ENCODE measurements around the gene OR2H2. TPM values are rescaled to one million over a fixed set of nuclear protein-coding genes. Genes with fewer than 3 reads are reported as not detected.

OR2H2 gene
- total RNA-seq, 2 experiments from 2014 or later = not detected

DNA sequence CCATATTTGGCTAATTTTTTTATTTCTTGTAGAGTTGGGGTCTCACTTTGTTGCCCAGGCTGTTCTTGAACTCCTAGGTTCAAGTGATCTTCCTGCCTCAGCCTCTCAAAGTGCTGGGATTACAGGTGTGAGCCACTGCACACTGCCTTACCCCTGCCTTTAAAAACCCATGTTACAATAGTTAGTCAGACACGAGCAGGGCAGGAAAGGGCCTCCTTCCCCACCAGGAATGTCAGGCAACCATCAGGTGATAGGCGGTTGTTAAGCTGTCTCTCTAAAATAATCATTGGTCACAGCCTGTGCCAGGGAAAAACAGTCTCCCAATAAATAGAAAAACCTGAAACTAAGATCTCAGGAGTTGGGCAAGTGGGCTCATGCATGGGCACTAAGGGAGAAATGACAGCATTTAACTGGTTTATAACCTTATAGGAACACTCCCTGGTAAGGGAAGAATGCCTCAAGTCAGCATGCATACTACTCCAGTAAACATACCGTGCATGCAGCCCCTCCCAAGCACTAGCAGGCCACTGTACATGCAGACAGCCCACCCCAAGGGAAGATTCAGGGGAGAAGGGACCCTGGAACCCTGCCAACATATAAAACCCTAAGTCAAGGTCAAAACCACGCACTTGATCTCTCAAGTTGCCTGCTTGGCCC is 8.4 kb downstream of the OR2H2 start:
- Histone ChIP-seq H3K4me2 (ENCODE audit: low read length) (no peak overlapping the region), H3K27ac (ENCODE audit: low read depth, low read length, poor library complexity, severe bottlenecking) (no peak overlapping the region), H3K36me3 (ENCODE audit: insufficient read depth, low read length) (no peaks in the 10 kb centered on the region), H4K20me1 (ENCODE audit: insufficient read depth, low read length) (no peaks in the 10 kb centered on the region), H3K4me1 (ENCODE audit: insufficient read depth, low read length, poor library complexity, severe bottlenecking) (peaks cover 12% of the 10 kb centered on the region), H3K9me2 (ENCODE audit: insufficient read depth, low read length) (no peaks in the 10 kb centered on the region), H3K9me3 (ENCODE audit: low read length) (no peaks in the 10 kb centered on the region), H3K79me2 (ENCODE audit: insufficient read depth, low read depth, low read length) (no peaks in the 10 kb centered on the region), H3K4me3 (ENCODE audit: low read depth, low read length, poor library complexity, severe bottlenecking) (no peak overlapping the region), H2AFZ (ENCODE audit: low read length) (no peak overlapping the region)
- intact Hi-C loops (cut with micrococcal nuclease; ENCODE audit: unreplicated experiment) = loop anchor here (10.0 kb wide), 1 partner anchor 909 kb away; no protein-coding TSS in a partner anchor
- ChIA-PET POLR2A (interaction anchor here (0.6 kb wide), 1 partner anchor 695 kb away, joined by 4 read pairs; no protein-coding TSS in a partner anchor), CTCF (ENCODE audit: unreplicated experiment) (no interaction called here)
- no peak for TF ChIP-seq EZH2phosphoT487 (IDR thresholded peaks at IDR 0.05; ENCODE audit: borderline replicate concordance, low read depth, low read length)
- TF ChIP-seq, protein P1, sequence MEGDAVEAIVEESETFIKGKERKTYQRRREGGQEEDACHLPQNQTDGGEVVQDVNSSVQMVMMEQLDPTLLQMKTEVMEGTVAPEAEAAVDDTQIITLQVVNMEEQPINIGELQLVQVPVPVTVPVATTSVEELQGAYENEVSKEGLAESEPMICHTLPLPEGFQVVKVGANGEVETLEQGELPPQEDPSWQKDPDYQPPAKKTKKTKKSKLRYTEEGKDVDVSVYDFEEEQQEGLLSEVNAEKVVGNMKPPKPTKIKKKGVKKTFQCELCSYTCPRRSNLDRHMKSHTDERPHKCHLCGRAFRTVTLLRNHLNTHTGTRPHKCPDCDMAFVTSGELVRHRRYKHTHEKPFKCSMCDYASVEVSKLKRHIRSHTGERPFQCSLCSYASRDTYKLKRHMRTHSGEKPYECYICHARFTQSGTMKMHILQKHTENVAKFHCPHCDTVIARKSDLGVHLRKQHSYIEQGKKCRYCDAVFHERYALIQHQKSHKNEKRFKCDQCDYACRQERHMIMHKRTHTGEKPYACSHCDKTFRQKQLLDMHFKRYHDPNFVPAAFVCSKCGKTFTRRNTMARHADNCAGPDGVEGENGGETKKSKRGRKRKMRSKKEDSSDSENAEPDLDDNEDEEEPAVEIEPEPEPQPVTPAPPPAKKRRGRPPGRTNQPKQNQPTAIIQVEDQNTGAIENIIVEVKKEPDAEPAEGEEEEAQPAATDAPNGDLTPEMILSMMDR (conservative IDR thresholded peaks at IDR 0.05; ENCODE audit: low read length) = no peak
- no peak for DNase-seq (ENCODE audit: low spot score)
- BruUV-seq (replicated peaks) = no TSS peak

DNA sequence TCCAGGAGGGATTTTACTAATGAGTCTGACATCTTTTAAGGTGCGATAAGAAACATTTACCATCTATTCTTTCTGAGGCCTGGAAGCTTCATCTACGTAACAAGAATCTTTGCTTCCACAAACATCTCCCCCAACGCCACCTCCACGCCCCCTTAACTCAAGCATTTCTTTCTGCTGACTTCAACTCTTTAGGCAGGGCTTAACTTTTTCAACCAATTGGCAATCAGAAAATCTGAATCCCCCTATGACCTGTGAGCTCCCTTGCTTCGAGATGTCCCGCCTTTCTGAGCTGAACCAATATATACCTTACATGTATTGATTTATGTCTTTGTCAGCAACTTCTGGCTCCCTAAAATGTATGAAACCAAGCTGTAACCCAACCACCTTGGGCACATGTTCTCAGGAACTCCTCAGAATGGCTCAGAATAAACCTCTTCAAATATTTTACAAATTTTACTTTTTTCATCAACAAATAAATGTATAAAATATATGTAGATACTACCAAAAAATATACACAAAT is 11.5 kb downstream of the OR2H2 start:
- intact Hi-C loops (cut with micrococcal nuclease; ENCODE audit: unreplicated experiment) = loop anchor here (10.0 kb wide), 1 partner anchor 912 kb away; no protein-coding TSS in a partner anchor

More for the DNA sequence above, 11.5 kb downstream of the OR2H2 start:
- H2AFZ ChIP-seq (ENCODE audit: low read length) = no peak overlapping the region
- H3K4me2 ChIP-seq (ENCODE audit: low read length) = no peak overlapping the region
- H3K4me3 ChIP-seq (ENCODE audit: low read depth, low read length, poor library complexity, severe bottlenecking) = no peak overlapping the region
- ChIA-PET POLR2A (no interaction called here), CTCF (ENCODE audit: unreplicated experiment) (no interaction called here)
- no peaks in the 10 kb centered on the region for H3K4me1 ChIP-seq (ENCODE audit: insufficient read depth, low read length, poor library complexity, severe bottlenecking)
- H3K79me2 ChIP-seq (ENCODE audit: insufficient read depth, low read depth, low read length) = no peaks in the 10 kb centered on the region
- H3K9me2 ChIP-seq (ENCODE audit: insufficient read depth, low read length) = no peaks in the 10 kb centered on the region
- no peak for TF ChIP-seq EZH2phosphoT487 (IDR thresholded peaks at IDR 0.05; ENCODE audit: borderline replicate concordance, low read depth, low read length)
- TF ChIP-seq, protein P1 (conservative IDR thresholded peaks at IDR 0.05; ENCODE audit: low read length) = no peak
- no peak overlapping the region for H3K27ac ChIP-seq (ENCODE audit: low read depth, low read length, poor library complexity, severe bottlenecking)
- H4K20me1 ChIP-seq (ENCODE audit: insufficient read depth, low read length) = no peaks in the 10 kb centered on the region
- no peak for DNase-seq (ENCODE audit: low spot score)
- BruUV-seq (replicated peaks) = no TSS peak
- H3K36me3 ChIP-seq (ENCODE audit: insufficient read depth, low read length) = no peaks in the 10 kb centered on the region
- H3K9me3 ChIP-seq (ENCODE audit: low read length) = no peaks in the 10 kb centered on the region
